Activated CD4-positive, alpha-beta T cell treated with anti-CD3 and anti-CD28 coated beads for 48 hours (primary cell): ENCODE results near the gene TMCC2.
A peak's percentile ranks its signal among the peaks of the same experiment; 100 is the strongest.

Source experiments
- DNase-seq: peaks from one replicate; pipeline ENCODE4 v3.0.0-alpha.2; 2020

The TMCC2 gene

GRCh38 chr1:205306929-205307566, 79.3 kb downstream of the TMCC2 start:
- DNase-seq, result no peak

DNA sequence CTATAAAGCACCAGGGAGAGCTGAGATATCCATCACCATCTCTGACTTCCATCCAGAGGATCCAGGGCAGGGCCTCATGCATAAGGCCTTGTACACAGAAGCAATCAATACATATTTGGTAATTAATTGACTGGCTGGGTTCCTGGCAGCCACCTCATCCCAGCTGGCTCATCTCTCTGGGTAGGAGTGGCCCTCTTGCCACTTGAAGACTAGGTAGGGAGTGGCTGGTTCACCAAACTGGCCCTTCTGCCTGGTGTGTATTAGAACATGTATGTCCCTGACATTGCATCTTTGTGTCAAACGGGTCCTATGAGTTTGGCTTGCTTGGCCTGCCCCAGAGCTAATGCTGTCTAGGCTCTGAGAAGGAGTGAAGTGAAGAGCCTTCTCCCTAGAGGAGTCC, 82.0 kb downstream of the TMCC2 start:
- DNase-seq, result no peak

- DNase-seq, result no peak
These were observed 83.4 kb downstream of the TMCC2 start for GRCh38 chr1:205310976-205311704.

DNA sequence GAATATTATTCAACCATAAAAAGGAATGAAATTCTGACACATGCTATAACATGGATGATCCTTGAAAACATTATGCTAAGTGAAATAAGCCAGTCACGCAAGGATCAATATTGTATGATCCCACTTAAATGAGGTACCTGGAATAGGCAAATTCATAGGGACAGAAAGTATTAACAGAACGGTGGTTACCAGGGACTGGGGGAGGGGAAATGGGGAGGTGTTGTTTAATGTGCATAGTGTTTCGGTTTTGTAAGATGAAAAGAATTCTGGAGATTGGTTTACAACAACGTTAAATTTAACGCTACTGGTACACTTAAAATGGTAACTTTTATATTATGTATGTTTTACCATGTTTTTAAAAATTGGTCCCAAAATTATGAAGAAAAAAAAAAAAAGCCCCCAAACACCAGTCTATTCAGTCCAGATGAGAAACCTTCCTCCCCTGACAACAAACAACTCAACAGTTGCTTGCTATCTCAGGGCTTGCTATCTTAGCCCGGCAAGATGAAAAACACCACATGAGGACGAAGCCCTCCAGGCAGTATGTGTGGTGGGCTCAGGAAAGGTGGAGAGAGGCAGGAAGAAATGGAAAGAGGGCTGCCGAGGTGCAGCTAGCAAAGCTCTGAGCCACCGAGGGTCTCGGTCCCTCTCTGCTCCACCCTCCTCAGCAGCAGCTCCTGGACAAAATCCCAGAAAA, 85.3 kb downstream of the TMCC2 start:
- DNase-seq, result no peak

DNA sequence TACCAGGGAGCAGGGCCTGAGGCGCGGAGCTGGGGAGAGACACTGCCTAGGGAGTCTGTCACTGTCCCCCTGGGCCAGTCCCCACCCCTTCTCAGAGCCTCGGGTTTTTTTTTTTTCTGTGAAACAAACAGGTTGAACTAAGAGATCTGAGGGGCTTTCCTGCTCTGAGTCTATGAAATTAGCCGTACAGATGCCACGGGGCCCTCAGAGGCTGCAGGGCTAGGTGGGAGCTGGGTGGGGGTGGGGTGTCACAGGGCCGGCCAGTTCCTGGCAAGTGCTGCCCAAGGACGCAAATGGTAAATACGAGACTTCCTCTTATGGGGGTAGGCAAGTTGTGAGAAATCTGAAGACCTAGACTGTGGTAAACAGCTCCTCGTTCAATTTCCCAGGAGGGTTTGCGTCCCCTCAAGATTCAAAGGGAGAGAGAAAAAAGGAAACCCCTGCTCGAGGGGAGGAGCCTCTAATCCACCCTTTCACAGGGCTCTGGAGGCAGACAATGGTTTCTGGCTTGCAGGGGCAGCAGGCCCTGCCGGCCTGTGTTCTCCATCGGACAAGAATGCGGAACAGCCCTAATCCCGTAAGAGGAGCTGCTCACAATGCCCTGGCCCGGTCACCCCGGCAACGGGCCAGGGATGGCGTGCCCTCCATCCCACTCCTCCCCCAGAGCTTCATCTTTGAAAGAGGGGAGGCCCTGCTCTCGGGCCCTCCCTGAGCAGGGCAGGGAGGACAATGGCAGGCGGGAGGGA, 86.0 kb downstream of the TMCC2 start:
- DNase-seq, result peak; percentile 48

- DNase-seq, result no peak
These were observed 87.4 kb downstream of the TMCC2 start for GRCh38 chr1:205315008-205315618.

GRCh38 chr1:205316161-205316566, 88.4 kb downstream of the TMCC2 start:
- no peak for DNase-seq

GRCh38 chr1:205317311-205317917, 89.7 kb downstream of the TMCC2 start:
- DNase-seq, result no peak

GRCh38 chr1:205318231-205318991, 90.7 kb downstream of the TMCC2 start:
- DNase-seq, result no peak

GRCh38 chr1:205319081-205320018, 91.6 kb downstream of the TMCC2 start:
- DNase-seq, result peak; percentile 40

DNA sequence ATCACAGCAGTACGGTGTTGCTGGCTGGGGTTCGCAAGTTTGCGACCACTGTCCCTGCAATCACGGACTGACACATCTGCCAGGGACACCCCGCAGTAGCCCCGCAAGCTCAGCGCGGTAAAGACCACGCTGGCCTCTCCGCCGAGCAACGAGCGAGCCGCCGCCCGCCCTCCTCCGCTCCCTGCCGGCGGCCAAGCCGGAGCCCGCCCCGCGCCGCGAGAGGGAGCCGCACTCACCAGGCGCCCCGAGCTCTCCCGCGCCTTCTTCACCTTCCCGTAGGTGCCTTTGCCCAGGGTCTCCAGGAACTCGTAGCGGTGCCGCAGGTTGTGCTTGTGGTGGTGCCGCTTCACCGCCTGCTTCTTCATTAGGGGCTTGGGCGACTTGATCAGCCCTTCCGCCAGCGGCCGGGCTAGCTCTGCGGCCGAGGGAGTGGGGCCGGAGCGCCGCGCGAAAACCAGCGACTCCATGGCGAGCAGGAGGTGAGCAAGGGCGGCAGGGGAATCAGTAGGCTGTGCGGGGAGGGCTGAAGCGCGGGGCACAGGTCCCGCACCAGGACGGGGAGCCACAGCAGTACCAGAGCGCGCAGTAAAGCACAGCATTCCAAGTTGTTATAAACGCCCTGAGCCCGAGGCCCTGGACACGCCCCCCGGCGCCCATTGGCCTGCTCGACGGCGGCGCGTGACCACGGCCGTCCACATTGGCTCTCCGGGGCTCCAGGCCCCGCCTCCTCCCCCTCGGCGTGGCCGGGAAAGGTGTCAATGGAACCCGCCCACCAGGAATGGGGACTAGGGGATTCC, 93.6 kb downstream of the TMCC2 start, which contains the start of gene NUAK2:
NUAK2 (minus strand) TSS at position 584 of the 797 bp plus-strand sequence; CDS start at position 467, 117 bp downstream.
- peak; percentile 87 for DNase-seq

DNA sequence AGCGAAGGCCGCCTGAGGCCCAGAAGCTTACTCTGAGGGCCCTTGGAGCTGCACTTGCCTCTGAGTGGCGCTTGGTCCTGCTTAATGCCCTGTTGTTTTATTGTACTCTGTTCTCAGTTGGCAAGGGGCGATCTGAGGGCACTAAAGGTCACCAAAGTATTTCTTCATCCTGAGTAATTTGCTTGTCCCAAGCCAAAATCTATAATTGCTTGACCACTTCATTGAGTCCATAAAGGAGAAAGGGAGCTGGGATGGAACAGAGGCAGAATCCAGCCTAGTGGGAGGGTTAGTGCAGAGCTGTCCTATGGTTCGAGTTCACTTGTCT, 94.2 kb downstream of the TMCC2 start:
- DNase-seq, result no peak
